SK-N-MC (cell line): ENCODE measurements around the gene NPRL2.

Source experiments
- EZH2 ChIP-seq: fragments of 200-600 bp; sonication (generic); IDR thresholded peaks from one replicate; pipeline ENCODE4 v1.6.1; 2017; ENCODE audit warnings: antibody characterized with exemption
- FOXP2 ChIP-seq: optimal IDR thresholded peaks from 2 replicates; pipeline ENCODE3; 2011; ENCODE audit warnings: mild to moderate bottlenecking, moderate library complexity; ENCODE audit not compliant: insufficient read depth; ENCODE audit errors: extremely low read length, control extremely low read depth
- POLR2AphosphoS5 ChIP-seq: IDR thresholded peaks from 2 replicates; pipeline ENCODE4 v1.6.1; 2012; ENCODE audit warnings: mild to moderate bottlenecking, low read depth, low read length, borderline replicate concordance

DNA sequence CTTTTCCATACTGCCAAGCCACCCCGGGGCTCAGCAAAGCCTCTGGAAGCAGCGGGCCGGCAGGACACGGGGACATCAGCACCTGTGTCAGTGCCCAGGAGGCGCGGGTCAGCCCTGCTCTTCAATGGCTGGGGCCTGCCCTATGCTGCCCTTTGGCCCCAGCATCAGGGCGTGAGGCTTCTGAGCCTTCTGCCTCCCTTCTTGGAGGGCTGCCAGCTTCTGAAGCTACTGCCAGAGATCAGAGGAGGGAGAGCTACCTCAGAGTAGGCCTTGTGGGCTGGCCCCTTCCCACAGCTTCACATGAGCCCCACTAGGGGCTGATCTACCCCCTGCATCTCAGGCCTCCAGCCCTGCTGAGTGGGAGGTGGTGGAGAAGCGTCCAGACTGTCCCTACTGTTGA lies 21.8 kb upstream of the NPRL2 start:
- TF ChIP-seq POLR2AphosphoS5 (no peak), EZH2 (no peak), FOXP2 (no peak)
